GM18907 (cell line): ENCODE results near the gene FCN1.

ENCODE experiments used
- ATAC-seq: cut with Tn5 transposase; IDR thresholded peaks from one replicate; pipeline ENCODE4 v1.9.1; 2021; ENCODE audit warnings: mild to moderate bottlenecking, moderate library complexity; ENCODE audit not compliant: unreplicated experiment

Gene FCN1

DNA sequence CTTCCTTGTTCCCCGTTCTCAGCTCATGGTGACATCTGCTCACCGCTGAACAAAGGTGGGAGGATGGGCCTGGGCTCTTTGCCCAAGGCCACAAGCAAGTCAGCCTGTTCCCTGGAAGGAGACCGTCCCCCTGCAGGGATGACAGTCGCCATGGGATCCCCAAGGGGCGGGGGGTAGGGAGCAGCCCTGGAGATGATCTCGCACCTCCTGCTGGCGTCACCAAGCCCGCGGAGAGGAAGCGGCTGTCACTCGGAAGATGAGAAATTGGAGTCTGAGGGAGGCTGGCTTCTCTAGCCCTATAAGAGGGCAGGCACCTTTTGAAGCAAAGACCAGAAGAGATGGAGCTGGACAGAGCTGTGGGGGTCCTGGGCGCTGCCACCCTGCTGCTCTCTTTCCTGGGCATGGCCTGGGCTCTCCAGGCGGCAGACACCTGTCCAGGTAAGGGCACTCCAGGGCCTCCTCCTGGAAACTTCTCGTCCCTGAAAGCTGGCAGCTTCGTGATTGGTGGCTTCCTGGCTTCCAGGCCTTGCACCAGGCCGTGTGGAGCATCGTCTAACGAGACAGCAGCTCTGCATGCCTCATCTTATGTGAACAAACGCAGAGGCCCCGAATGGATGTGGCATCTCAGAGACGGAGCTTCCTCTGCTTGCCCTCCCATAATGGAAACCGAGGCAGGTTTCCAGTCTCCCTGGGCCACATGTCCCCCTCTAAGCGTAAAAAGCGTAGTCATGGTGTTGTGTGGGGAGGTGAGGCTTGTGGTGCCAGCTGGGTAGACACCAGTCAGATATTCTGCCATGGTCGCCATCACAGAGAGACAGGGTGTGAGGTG is 37.0 kb downstream of the FCN1 start, which contains the start of gene FCN2:
TSS of gene FCN2 (plus strand) at position 327 of the 829 bp plus-strand sequence. CDS start at position 339, 12 bp downstream.
- ATAC-seq, result no peak

- ATAC-seq, result no peak
These were observed 37.8 kb downstream of the FCN1 start for GRCh38 chr9:134879664-134880483.

DNA sequence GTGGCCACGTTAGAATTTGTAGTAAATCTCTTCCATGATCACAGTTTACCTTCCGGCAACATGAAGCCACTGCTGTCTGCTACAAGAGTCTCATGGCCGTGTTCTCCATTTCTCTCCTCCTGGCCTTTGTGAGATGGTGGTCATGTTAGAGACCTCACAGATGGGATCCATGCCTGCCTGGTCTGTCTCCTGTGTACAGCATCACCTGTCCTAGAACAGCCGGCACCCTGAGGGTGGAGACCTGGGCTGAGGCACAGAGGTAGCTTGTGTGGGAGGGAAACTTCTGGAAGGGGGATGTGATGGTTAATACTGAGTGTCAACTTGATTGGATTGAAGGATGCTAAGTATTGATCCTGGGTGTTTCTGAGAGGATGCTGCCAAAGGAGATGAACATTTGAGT is 40.2 kb downstream of the FCN1 start:
- ATAC-seq, result no peak

- no peak for ATAC-seq
These were observed 42.3 kb downstream of the FCN1 start for GRCh38 chr9:134875371-134875770.

- no peak for ATAC-seq
These were observed 45.1 kb downstream of the FCN1 start for GRCh38 chr9:134872482-134873231.

DNA sequence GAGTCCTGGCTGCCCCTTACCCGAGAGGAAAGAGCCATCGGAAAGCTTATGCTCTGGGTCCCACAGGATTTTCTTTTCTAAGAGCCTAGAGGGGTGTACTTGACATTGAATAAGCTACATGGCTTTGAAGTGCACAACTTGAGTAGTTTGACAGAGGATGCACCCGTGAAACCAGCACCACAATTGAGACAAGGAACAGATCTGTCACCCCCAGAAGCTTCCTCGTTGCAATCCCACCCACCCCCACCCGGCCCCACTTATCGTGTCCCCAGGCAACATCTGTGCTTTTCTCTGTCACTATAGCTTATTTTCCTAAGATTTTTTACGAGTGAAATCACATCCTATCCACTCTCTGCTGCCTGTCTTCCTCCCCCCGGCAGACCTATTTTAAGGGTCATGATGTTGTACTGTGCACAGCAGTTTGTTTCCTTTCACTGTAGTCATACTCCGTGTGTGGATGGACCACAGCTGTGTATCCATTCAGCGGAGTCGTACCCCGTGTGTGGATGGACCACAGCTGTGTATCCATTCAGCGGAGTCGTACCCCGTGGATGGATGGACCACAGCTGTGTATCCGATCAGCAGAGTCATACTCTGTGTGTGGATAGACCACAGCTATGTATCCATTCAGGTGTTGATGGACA is 45.9 kb downstream of the FCN1 start:
- no peak for ATAC-seq

DNA sequence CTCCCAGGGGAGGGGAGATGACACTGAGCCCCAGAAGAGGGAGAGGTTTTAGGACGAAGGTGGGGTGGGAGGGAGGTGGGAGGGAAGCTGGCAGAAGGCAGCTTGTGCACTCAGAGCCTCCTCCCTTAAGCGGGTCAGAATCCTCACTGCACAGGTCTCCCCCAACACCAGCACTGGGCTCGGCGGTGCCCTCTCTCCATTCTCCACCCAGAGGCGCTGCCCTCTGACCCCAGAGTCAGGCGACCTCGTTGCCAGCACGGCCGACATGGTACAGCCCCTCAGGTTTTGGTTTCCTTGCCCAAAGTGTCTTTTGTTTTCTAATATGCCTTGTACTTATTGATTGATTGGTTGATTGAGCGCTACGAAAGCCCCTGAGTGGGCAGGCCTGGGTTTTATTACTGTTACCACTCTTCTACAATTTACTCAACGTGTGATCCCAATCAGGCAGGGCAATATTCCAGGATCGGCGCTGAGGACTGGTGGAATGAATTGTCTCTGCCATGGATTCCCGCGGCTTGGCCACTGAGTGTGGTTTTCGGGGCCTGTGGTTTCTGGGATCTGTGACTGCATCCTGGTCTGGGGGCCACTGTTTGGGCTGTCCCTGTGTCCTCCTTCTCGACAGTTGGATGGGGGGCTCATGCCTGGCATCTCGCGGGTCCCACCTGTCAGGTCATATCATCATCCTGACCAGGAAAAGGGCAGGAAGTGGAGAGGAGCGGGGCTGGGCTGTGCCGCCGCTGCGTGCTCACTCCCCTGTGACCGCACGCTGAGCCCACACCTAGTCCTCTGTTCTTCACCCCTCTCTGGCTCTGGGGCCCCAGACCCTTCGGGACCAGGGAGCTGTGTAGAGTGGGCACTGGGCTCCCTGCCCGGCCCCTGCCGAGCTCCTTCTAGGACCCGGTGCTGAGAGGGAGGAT is 46.7 kb downstream of the FCN1 start:
- ATAC-seq, result no peak

GRCh38 chr9:134870301-134870694 is 47.4 kb downstream of the FCN1 start:
- no peak for ATAC-seq

DNA sequence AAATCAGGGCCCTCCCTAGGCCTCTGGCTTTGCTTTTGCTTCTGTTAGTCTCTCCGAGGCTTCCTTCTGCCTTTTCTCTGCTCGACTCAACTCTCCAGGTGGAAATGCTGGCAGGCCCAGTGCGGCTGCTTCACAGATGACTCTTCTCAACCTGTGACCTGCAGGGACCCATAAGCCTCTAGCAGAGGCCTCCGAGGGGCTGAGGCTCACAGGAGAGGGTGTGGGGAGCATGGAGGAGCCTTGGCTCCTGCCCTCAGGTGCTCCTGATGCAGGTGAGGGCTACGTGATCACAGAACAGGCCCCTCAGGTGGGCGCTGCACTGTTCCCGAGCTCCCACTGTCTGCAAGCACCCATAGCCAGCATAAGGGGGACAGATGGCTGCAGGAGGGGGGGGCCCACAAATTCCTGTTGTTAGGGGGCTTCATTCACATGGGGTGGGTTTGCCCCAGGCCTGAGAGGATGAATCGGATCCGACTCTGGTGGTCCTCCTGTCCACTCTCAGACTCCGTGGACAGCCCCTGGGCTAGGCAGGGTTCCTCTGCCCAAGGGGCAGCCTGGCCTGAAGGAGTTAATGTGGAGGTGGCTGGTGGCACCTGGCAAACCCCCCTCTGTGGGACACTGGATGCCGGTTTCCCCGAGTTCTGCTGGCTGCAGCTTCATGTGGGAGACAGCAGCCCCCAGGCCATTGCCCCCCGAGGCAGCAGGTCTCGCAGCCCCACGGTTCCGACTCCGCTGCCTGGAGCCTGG is 48.0 kb downstream of the FCN1 start:
- ATAC-seq, result no peak

DNA sequence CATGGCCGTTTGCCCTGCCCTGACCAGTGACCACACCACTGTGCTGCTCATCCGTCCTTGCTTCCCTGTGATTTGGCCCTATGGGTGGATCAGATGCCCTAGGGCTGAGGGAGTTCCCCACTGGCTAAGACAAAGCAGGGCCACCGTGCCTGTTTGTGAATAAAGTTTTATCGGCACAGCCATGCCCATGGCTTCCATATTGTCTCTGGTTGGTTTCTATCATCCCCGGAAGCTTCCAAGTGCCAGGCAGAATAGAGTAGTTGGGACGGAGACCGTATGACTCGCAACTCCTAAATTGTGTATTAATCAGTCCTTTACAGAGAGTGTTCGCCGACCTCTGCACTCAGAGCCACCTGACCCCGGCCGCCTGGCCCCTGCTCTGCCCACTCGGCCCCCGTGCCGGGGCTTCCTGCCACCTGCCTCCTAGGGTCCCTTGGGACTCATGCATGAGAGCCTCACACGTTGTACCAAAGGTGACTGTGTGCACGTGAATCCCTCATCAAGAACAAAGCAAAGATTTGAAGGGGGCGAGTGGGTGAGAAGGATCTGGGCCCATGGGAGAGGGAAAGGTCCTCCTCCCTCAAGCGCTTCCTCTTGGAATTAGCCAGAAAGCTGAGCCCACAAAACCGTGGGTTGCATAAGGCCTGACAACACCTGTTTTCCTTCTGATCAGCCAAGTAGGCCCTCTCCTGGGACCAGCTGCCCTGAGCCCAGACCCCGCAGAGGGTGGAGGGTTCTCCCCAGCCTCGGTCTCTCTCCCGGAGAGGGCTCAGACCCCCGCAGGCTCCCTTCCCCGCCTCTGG is 48.8 kb downstream of the FCN1 start:
- ATAC-seq, result no peak

- no peak for ATAC-seq
These were observed 49.6 kb downstream of the FCN1 start for GRCh38 chr9:134867917-134868750.

DNA sequence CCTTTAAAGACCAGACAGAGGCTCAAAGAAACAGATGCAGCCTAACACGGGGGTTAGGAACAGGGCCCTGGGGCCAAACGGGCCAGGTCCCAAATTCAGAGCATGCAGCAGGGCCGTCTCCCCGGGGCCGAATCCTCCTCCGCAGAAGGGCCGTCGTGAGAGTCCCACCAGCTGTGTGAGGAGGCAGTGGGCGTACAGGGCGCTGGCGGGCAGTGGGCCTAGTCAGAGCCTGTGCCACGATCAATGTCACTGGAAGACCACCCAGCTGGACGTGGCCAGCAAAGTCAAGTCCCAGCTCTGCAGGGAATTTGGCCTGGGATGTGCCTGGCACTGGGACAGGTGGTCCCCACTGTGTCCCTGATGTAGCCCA is 52.9 kb downstream of the FCN1 start:
- ATAC-seq, result no peak

DNA sequence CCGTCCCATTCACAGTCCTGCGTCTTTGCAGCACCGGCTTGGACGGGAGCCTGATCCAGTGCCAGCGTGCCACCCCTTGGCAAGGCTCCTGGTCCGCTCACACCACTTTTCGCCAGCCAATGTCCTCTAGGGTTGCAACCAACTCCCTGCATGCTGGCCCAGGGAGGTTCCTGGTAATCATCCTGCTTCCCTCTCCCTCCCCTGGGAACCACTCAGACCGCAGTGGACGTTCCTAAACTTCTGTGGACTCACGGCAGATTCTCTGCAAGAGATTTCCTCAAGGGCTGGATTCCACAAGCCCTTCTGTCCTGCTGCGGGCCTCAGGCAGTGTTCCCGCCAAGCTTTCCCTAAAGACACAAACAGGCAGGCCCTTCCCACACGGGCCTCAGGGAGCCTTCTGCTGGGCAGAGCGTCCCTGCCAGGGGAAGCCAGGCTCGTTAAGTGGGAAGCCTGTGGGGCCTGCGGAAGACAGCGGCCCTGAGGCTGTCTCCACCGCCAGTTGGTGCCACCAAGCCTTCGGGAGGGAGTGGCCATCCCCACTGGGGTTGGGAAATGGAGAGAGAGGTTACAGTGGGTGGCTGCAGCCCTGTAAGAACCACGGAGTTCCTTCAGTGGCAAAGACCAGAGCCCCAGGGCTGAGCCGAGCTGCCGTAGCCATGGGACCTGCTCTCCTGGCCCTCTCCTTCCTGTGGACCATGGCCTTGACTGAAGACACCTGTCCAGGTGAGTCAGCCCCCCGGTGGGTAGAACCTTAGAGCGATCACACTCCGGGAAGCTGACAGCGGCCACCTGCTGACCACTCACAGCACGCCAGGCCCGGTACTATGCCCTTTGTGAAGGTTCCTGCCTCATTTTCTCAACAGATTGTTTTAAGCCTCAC is 53.5 kb downstream of the FCN1 start:
- no peak for ATAC-seq

GRCh38 chr9:134863306-134863902 is 54.3 kb downstream of the FCN1 start:
- ATAC-seq, result no peak

- no peak for ATAC-seq
These were observed 55.9 kb downstream of the FCN1 start for GRCh38 chr9:134861595-134862334.
